HUES64 (cell line): ENCODE data around the gene TAX1BP1. TPM values are rescaled to one million over a fixed set of nuclear protein-coding genes. Genes with fewer than 3 reads are reported as not detected.

Experiments
- H3K27ac ChIP-seq: 2 replicates; pipeline ENCODE4 v1.7.0; 2013; ENCODE audit warnings: low read depth, low read length, inconsistent platforms
- H3K27me3 ChIP-seq: 2 replicates; pipeline ENCODE4 v1.6.1; 2013; ENCODE audit warnings: mild to moderate bottlenecking, low read length; ENCODE audit not compliant: insufficient read depth
- H3K36me3 ChIP-seq: 2 replicates; pipeline ENCODE4 v1.6.1; 2013; ENCODE audit warnings: mild to moderate bottlenecking, low read length; ENCODE audit not compliant: insufficient read depth
- H3K4me1 ChIP-seq: 2 replicates; pipeline ENCODE4 v1.6.1; 2013; ENCODE audit warnings: mild to moderate bottlenecking, low read length, moderate library complexity; ENCODE audit not compliant: insufficient read depth
- H3K4me3 ChIP-seq: 2 replicates; pipeline ENCODE4 v1.5.1; 2013; ENCODE audit warnings: mild to moderate bottlenecking, low read length, moderate library complexity
- H3K9ac ChIP-seq: 2 replicates; pipeline ENCODE4 v1.6.1; 2013; ENCODE audit warnings: mild to moderate bottlenecking, low read depth, low read length
- H3K9me3 ChIP-seq: 2 replicates; pipeline ENCODE4 v1.6.1; 2013; ENCODE audit warnings: low read depth, low read length; ENCODE audit not compliant: insufficient read depth
- WGBS: fragments of 150-250, 120-280 bp; methylation state at CpG from one replicate; pipeline ENCODE4 v1.1.7; 2013; ENCODE audit warnings: missing lambda C conversion rate; 5-methylcytosine and 5-hydroxymethylcytosine counted together
- polyA plus RNA-seq, 2 experiments: library from polyadenylated mRNA; stranded (reverse); fragments of 50-300 nt; gene quantifications; one replicate each; pipeline ENCODE4 v1.2.3, GENCODE V29; 2013

The TAX1BP1 gene
- polyA plus RNA-seq (2013, experiment 1 of 2), result 53.2 TPM
- 62.8 TPM for polyA plus RNA-seq (2013, experiment 2 of 2)

- under 1% methylated on average over 41 of the region's 41 CpGs for WGBS
- H3K4me1 ChIP-seq, result peaks cover 8% of the 10 kb centered on the region
These were observed at the start of gene TAX1BP1 for GRCh38 chr7:27739909-27740448. TSS of gene TAX1BP1 (plus strand) at chr7:27740162. CDS start at chr7:27748525, 8,363 bp downstream.

GRCh38 chr7:27690649-27691048, 49.3 kb upstream of the TAX1BP1 start:
- H3K9ac ChIP-seq, result no peak overlapping the region
- H3K4me3 ChIP-seq, result no peak overlapping the region
- no peaks in the 10 kb centered on the region for H3K27me3 ChIP-seq
- H3K36me3 ChIP-seq, result no peaks in the 10 kb centered on the region
- H3K27ac ChIP-seq, result no peak overlapping the region
- no peaks in the 10 kb centered on the region for H3K4me1 ChIP-seq
- no peaks in the 10 kb centered on the region for H3K9me3 ChIP-seq

More at GRCh38 chr7:27739909-27740448, at the start of gene TAX1BP1:
- H3K36me3 ChIP-seq, result no peaks in the 10 kb centered on the region
- peak within 1 kb of the TSS; percentile 78 for H3K9ac ChIP-seq
- H3K9me3 ChIP-seq, result no peaks in the 10 kb centered on the region
- no peaks in the 10 kb centered on the region for H3K27me3 ChIP-seq
- peak within 1 kb of the TSS; percentile 79 for H3K4me3 ChIP-seq
- peak within 1 kb of the TSS; percentile 82 for H3K27ac ChIP-seq

- no peaks in the 10 kb centered on the region for H3K27me3 ChIP-seq
- no peaks in the 10 kb centered on the region for H3K36me3 ChIP-seq
- no peaks in the 10 kb centered on the region for H3K9me3 ChIP-seq
- H3K4me3 ChIP-seq, result no peak overlapping the region
- 90% methylated on average over 2 of the region's 3 CpGs for WGBS
- no peak overlapping the region for H3K27ac ChIP-seq
- no peaks in the 10 kb centered on the region for H3K4me1 ChIP-seq
- H3K9ac ChIP-seq, result no peak overlapping the region
These were observed 46.2 kb upstream of the TAX1BP1 start for GRCh38 chr7:27693794-27694193.

DNA sequence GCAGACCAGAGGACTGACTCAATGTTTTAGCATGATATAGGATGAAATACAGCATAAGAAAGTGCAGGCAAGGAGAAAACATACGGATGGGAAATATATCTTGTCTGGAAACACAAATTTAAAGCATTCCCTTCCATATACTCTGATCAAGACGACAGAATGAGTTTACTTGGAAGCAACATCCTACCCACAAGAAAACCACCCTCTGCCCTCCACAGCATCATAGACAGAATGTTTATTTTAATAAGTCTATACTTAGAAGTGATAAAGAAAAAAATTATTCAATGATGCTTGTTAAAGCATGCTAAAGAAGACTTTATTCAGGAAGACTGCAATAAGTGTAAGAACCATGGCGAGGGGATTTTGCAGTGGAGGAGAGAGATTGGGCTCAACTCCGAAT, 44.9 kb upstream of the TAX1BP1 start:
- H3K27me3 ChIP-seq, result no peaks in the 10 kb centered on the region
- no peaks in the 10 kb centered on the region for H3K9me3 ChIP-seq
- no peak overlapping the region for H3K9ac ChIP-seq
- H3K4me1 ChIP-seq, result no peaks in the 10 kb centered on the region
- WGBS, result 92% methylated on average over 4 of the region's 4 CpGs
- no peak overlapping the region for H3K4me3 ChIP-seq
- no peak overlapping the region for H3K27ac ChIP-seq
- H3K36me3 ChIP-seq, result no peaks in the 10 kb centered on the region

DNA sequence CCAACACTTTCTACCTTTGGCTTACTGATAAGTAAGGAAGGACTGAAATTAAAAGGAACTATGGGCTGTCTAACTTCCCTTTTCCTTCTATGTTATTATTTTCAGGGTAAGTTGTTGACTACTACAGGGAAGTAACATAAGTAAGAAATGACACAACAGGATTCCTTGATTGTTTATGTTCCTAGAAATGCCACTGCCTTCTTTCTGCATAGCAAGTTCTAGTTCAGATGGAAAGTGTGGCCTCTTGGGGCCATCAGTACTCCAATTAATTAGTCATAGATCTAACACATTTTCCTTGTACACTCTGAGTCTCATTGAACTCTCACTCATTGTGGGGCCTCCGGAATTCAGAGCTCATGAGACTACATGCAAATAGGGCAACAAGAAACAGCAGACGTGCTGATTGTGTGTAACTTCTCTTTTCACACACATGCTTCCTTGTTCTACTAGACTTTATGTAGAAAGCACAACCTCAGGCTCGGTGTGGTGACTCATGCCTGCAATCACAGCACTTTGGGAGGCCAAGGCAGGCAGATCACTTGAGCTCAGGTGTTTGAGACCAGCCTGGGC, 42.0 kb upstream of the TAX1BP1 start:
- 86% methylated on average over 3 of the region's 3 CpGs for WGBS
- H3K4me1 ChIP-seq, result no peaks in the 10 kb centered on the region
- no peak overlapping the region for H3K4me3 ChIP-seq
- no peak overlapping the region for H3K27ac ChIP-seq
- H3K9ac ChIP-seq, result no peak overlapping the region
- no peaks in the 10 kb centered on the region for H3K27me3 ChIP-seq
- no peaks in the 10 kb centered on the region for H3K9me3 ChIP-seq
- no peaks in the 10 kb centered on the region for H3K36me3 ChIP-seq

GRCh38 chr7:27699751-27700150, 40.2 kb upstream of the TAX1BP1 start:
- 100% methylated on average over 2 of the region's 2 CpGs for WGBS
- no peaks in the 10 kb centered on the region for H3K4me1 ChIP-seq
- no peaks in the 10 kb centered on the region for H3K9me3 ChIP-seq
- H3K36me3 ChIP-seq, result no peaks in the 10 kb centered on the region
- no peak overlapping the region for H3K9ac ChIP-seq
- no peaks in the 10 kb centered on the region for H3K27me3 ChIP-seq
- no peak overlapping the region for H3K4me3 ChIP-seq
- no peak overlapping the region for H3K27ac ChIP-seq

GRCh38 chr7:27700501-27700900, 39.5 kb upstream of the TAX1BP1 start:
- WGBS, result 93% methylated on average over 6 of the region's 6 CpGs
- no peaks in the 10 kb centered on the region for H3K4me1 ChIP-seq

DNA sequence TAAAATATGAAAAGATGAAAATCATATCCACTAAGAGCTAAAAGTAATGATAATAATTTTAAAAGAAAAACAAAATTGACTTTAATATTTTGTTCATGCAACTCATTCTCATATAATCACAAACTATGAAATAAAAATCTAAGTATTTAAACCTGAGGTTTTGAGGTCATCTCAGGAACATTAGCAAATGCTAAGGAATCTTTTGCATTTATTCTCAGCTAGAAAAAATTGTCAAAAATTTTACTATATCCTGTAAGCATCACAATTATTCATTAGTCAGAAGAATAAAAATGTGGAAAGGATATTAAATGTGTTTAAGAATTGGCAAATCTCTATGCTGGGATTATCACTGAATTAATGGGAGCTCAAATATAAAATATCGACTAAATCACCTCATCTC, 36.8 kb upstream of the TAX1BP1 start:
- Histone ChIP-seq H3K4me1 (no peaks in the 10 kb centered on the region), H3K4me3 (no peak overlapping the region), H3K27me3 (no peaks in the 10 kb centered on the region), H3K27ac (no peak overlapping the region), H3K9me3 (no peaks in the 10 kb centered on the region), H3K9ac (no peak overlapping the region), H3K36me3 (no peaks in the 10 kb centered on the region)
- WGBS, result no CpG with 5 or more reads among the region's 1 CpG

More at GRCh38 chr7:27700501-27700900, 39.5 kb upstream of the TAX1BP1 start:
- Histone ChIP-seq H3K9ac (no peak overlapping the region), H3K27ac (no peak overlapping the region), H3K27me3 (no peaks in the 10 kb centered on the region), H3K9me3 (no peaks in the 10 kb centered on the region), H3K4me3 (no peak overlapping the region), H3K36me3 (no peaks in the 10 kb centered on the region)

DNA sequence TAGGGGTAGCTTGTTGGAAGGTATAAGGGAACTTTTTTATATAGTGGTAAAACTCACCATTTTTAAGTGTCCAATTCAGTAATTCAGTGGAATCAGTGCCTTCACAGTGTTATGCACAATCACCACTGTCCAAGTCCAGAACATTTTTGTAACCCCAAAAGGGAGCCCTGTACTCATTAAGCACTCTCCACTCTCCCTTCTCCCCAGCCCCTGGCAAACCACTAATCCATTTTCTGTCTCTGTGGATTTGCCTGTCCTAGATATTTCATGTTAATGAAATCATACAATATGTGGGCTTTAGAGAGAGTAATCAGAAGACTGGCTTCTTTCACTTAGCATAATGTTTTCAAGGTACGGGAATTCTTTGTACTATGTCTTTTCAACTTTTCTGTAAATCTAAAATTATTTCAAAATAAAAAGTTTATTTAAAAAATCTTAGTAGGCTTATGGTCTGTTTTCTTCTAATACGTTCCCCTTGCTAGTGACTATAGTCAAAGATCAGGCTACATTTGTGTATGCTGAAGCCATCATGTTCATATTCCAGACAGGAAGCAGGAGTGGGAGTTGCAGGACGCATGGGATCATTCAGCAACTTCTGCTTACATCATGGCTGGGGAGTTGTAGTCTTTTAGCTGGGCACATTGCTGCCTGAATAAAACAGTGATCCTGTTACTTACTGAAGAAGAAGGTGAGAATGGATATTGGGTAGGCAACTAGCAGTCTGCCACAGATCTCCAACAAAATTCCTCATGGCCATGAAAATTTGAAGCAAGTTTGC, 35.4 kb upstream of the TAX1BP1 start:
- WGBS, result 87% methylated on average over 2 of the region's 3 CpGs
- no peak overlapping the region for H3K27ac ChIP-seq
- H3K27me3 ChIP-seq, result no peaks in the 10 kb centered on the region
- H3K4me3 ChIP-seq, result no peak overlapping the region
- no peaks in the 10 kb centered on the region for H3K36me3 ChIP-seq
- no peaks in the 10 kb centered on the region for H3K4me1 ChIP-seq
- H3K9ac ChIP-seq, result no peak overlapping the region
- H3K9me3 ChIP-seq, result no peaks in the 10 kb centered on the region

DNA sequence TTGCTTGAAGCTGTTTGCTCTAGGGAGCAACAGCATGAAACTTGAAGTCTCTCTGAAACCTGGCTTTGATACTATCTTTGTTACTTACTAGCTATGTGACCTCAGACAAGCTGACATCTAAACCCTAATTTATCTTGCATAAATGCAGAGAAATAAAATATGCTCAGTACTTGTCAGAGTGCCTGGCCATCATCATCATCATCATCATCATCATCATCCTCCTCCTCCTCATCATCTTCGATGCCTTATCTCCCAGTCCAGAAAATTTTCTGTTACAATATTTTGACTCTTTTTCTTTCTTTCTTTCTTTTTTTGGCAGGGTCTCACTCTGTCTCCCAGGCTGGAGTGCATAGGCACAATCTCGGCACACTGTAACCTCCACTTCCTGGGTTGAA, 34.8 kb upstream of the TAX1BP1 start:
- H3K27me3 ChIP-seq, result no peaks in the 10 kb centered on the region
- 96% methylated on average over 2 of the region's 2 CpGs for WGBS
- H3K4me3 ChIP-seq, result no peak overlapping the region

DNA sequence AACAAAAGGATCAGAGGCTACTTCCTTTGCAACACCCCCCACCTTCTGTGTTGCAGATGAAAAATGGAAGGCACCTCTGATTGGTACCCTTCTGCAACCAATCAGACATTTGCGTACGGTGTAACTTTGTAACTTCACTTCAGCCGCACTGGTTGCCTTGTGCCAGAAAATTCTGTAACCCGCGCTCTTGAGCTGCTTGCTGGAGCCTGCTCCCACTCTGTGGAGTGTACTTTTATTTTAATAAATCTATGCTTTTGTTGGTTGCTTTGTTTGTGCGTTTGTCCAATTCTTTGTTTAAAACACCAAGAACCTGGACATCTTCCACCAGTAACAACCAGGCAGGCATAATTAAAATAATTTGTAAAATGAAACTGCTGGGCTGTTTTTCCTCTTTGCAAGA, 31.5 kb upstream of the TAX1BP1 start:
- H3K4me3 ChIP-seq, result no peak overlapping the region
- no peaks in the 10 kb centered on the region for H3K9me3 ChIP-seq
- WGBS, result 97% methylated on average over 5 of the region's 6 CpGs
- no peaks in the 10 kb centered on the region for H3K36me3 ChIP-seq
- H3K4me1 ChIP-seq, result no peaks in the 10 kb centered on the region
- no peak overlapping the region for H3K27ac ChIP-seq
- H3K9ac ChIP-seq, result no peak overlapping the region
- H3K27me3 ChIP-seq, result no peaks in the 10 kb centered on the region

More for the DNA sequence above, 34.8 kb upstream of the TAX1BP1 start:
- no peaks in the 10 kb centered on the region for H3K4me1 ChIP-seq
- H3K9me3 ChIP-seq, result no peaks in the 10 kb centered on the region
- no peak overlapping the region for H3K27ac ChIP-seq
- H3K9ac ChIP-seq, result no peak overlapping the region
- H3K36me3 ChIP-seq, result no peaks in the 10 kb centered on the region
